DMS 273 (cell line): ENCODE results near the gene AP5S1.

Experiments used
- DNase-seq: peaks from one replicate; lab custom pipeline; 2025; ENCODE audit not compliant: unreplicated experiment; lab: John Stamatoyannopoulos, UW

The AP5S1 gene

DNA sequence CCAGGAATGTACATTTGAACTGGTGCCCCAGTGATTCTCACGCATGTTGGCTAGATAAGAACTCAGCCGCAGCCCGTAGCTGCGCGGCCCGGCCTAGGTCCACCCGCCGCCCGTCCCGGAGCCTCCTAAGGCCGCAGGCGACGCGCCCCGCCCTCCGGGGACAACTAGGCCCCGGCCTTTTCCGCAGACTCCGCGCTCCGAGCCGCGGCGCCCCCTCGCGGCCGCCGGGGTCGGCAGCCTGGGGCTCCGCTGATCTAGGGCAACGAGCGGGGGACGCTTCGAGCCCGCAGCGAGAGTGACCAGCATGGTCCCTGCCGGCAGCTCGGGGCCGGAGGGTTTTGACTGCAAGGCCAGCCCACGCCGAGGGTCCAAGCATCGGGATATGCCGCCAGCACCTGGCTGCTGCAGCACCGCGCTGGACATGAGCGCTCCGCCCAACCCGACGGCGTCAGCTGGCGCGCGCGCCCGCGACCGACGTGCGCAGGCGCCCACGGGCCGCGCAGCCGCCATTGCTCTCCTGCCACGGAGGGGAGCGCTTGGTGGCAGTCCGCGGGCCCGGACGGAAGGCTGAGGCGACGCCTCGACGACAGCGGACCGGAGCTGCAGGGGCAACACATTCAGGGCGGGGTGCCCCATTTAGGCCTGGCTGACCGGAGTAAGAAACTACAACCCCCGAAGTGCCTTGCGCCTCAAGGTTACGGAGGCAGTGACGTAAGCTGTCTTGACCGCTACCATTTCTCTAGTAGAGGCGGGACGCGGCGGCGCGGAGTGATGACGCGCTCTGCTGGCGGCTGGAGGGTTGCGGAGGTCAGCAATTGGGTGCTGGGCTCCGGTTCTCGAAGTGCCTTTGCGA, at the start of gene AP5S1:
Gene AP5S1, plus strand, starts transcription at position 500 of the 853 bp plus-strand sequence. CDS start 1,571 bp downstream, outside the sequence.
- DNase-seq = peak; percentile 98

- DNase-seq = no peak
These were observed 48.7 kb upstream of the AP5S1 start for GRCh38 chr20:3771552-3772058.

GRCh38 chr20:3775457-3776108, 44.8 kb upstream of the AP5S1 start:
- no peak for DNase-seq

- DNase-seq = no peak
These were observed 43.0 kb upstream of the AP5S1 start for GRCh38 chr20:3777381-3777715.

- DNase-seq = peak; percentile 77
These were observed 42.4 kb upstream of the AP5S1 start for GRCh38 chr20:3777716-3778629.

- no peak for DNase-seq
These were observed 41.4 kb upstream of the AP5S1 start for GRCh38 chr20:3778976-3779375.

GRCh38 chr20:3781153-3781910, 39.0 kb upstream of the AP5S1 start, which contains the start of gene SPEF1:
Gene SPEF1 (minus strand): TSS chr20:3781448. CDS start chr20:3781287, 161 bp downstream.
- peak; percentile 98 for DNase-seq

- DNase-seq = peak; percentile 31
These were observed 37.8 kb upstream of the AP5S1 start for GRCh38 chr20:3782597-3782996.

- no peak for DNase-seq
These were observed 37.3 kb upstream of the AP5S1 start for GRCh38 chr20:3783068-3783489.

GRCh38 chr20:3783511-3784195, 36.7 kb upstream of the AP5S1 start:
- no peak for DNase-seq

- no peak for DNase-seq
These were observed 36.0 kb upstream of the AP5S1 start for GRCh38 chr20:3784216-3784853.

DNA sequence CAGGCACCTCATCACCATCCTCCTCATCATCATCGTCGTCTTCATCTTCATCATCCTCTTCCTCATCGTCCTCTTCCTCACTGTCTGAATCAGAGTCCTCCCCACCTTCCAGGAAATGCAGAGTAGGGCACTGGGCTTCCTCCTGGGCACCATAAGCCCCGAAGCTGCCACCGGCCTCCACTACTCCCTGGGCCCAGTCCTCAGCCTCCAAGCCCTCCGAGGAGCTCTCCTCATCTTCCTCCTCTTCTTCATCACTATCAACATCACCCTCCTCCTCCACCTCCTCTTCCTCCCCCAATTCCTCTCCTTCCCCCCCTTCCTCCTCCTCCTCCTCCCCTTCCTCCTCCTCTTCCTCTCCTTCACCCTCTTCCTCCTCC, 35.5 kb upstream of the AP5S1 start:
- no peak for DNase-seq

- DNase-seq = no peak
These were observed 34.9 kb upstream of the AP5S1 start for GRCh38 chr20:3785240-3786125.

GRCh38 chr20:3786126-3786484, 34.2 kb upstream of the AP5S1 start:
- peak; percentile 80 for DNase-seq

GRCh38 chr20:3786665-3787323, 33.6 kb upstream of the AP5S1 start, which contains the start of gene CENPB:
Gene CENPB (minus strand): TSS chr20:3786740. CDS start chr20:3786483, 257 bp downstream.
- DNase-seq = peak; percentile 96

DNA sequence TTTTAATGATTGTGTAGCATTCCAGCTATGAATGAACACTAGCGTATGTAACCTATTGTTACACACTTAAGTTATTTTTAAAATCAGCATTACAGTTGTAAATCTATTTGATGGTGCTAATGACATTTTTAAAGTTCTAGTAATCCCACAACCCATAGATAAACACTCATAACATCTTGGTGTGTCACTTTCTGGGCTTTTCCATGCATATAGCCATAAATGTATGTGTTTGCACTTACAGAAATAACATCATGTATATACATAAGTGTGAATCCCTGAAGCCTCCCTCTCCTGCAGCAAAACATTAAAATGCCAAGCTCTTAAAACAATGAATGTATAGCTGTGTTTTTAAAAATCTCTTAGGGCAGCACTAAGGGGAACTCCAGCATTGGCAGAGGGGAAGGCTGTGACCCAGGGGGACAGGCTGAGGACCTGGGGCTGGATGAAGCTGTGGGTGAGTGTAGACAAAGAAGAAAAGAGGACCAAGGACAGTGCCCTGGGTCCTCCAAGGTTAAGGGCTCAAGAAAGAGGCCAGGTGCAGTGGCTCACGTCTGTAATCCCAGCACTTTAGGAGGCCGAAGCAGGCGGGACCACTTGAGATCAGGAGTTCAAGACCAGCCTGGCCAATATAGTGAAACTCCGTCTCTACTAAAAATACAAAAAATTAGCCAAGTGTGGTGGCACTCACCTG, 32.9 kb upstream of the AP5S1 start:
- no peak for DNase-seq

DNA sequence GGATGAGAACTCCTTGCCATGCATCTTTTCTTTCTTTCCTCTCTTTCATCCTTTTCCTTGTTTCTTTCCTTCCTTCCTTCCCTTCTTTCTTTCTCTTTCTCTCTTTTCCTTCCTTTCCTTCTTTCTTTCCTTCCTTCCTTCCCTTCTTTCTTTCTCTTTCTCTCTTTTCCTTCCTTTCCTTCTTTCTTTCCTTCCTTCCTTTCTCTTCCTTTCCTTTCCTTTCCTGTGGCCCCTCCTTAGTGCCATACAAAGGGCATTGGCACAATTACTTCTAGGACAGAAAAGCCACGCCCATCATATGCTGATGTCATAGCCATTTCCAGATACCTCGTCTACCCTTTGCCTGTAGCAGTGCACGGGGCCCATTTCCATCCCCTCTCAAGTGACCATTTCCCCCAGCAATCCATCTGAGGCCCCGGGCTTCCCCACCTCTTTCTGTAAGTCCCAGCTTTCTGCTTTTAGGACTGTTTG, 31.6 kb upstream of the AP5S1 start:
- peak; percentile 21 for DNase-seq
